Measurements from ENCODE around the gene VPS9D1. TPM values are rescaled to one million over a fixed set of nuclear protein-coding genes. Genes with fewer than 3 reads are reported as not detected.

The VPS9D1 gene, protein sequence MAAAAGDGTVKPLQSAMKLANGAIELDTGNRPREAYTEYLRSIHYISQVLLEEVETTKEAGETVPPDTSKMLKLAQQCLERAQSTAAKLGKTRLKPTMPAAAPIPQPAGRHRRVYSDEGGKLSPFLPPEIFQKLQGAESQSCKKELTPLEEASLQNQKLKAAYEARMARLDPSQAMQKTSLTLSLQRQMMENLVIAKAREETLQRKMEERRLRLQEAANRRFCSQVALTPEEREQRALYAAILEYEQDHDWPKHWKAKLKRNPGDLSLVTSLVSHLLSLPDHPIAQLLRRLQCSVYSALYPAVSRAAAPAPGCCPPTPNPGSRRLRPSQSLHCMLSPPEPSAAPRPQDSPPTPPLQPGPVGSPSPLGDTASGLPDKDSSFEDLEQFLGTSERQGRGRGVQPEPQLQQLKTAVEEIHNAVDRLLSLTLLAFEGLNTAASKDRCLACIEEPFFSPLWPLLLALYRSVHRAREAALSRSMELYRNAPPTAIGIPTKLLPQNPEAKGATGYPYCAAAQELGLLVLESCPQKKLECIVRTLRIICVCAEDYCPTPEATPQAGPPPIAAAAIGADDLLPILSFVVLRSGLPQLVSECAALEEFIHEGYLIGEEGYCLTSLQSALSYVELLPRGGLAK
- total RNA-seq (2012; rRNA removed): 4.6 and 5.3 TPM in 2 replicates

DNA sequence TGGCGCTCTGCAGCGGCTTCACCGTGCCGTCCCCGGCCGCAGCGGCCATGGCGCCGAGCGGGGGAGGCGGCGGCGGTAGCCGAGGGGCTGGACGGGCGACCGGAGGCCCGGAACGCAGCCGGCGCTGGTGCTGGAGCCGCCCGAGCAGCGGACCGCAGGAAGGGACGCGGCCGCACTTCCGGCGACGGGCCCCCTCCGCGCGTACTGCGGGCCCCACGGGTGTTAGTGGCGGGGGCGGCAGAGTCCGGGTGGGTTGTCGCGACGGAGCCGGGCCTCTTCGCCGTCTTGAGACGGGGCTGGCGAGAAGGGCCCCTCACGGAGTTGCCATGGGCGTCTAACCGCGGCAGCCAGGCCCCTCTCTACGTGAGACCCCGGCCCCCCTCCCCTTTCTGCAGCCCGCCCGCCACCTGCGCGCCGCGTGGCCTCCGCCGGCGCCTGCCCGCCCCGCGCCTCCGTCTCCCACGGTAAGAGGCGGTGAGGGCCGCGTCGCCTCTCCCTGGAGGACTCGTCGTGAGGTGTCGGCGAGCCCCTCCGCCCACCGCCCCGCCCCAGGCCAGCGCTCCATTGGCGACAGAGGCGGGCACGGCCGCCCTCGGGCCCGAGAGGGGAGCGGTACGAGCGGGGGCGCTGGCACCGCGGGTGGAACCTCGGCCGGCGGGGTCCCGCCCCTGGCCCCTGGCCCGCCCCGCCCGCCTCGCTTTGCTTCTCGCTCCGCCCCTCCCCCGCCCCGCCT is at the start of gene VPS9D1, which contains the start of gene ZNF276:
TSS of gene VPS9D1 (minus strand) at position 86 of the 733 bp plus-strand sequence. CDS start at position 49, 37 bp downstream.
TSS of gene ZNF276 (plus strand) at position 725 of the 733 bp plus-strand sequence. CDS start 104 bp downstream, outside the sequence.
- Histone ChIP-seq H3K36me3 (ENCODE audit: insufficient read depth, low read length) (peaks cover 26% of the 10 kb centered on the region), H3K4me2 (ENCODE audit: low read length) (peak within 1 kb of the TSS; percentile 79), H3K9ac (ENCODE audit: low read depth, low read length) (peak within 1 kb of the TSS; percentile 91), H3K27me3 (ENCODE audit: control insufficient read depth, insufficient read depth, low read length) (no peaks in the 10 kb centered on the region), H3K4me1 (ENCODE audit: control insufficient read depth, insufficient read depth, low read length) (peaks cover 42% of the 10 kb centered on the region), H3K9me3 (replicated peaks; ENCODE audit: low read length) (no peaks in the 10 kb centered on the region), H3K4me3 (ENCODE audit: low read length) (peak within 1 kb of the TSS; percentile 84)

DNA sequence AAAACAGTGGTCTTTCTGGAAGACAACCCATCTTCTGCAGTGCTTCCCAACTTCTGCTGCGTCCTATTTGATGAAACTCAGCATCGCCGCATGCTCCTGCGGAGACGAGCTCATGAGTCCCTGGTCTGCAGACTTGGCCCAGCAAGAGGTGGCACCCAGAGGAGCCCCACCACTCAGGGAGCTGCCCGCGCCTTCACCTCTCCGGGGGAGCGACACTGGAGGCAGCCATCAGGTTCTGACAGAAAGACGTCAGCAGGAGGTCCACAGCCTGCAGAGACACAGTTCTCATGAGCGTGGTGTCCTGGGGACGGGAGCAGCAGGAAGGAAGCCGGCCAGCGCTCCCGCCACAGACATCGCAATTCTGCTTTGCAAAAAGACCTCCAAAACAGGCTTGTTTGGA is 49.7 kb upstream of the VPS9D1 start:
- H3K4me3 ChIP-seq (ENCODE audit: low read length): no peak overlapping the region
- H3K4me2 ChIP-seq (ENCODE audit: low read length): no peak overlapping the region

DNA sequence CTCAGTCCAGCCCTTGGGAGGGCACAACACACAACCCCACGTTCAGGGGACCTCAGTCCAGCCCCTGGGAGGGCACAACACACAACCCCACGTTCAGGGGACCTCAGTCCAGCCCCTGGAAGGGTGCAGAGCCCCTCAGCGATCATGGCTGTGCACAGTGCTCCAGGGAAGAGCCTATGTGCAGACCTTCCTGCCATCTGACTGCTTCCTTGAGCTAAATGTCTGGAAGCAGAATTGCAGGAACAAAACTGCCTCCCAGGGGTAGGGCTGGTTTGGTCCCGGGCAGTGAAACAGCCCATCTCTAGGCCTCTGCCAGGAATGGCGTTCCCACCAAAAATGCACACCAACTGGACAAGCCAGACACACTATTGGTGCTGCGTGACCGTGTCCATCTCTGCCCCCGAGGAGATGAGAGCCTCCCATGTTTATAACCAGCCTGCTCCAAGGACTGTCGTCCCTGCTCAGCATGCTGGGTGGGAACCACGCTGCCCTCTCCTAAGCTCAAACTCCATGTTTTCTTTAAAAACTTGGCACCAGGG is 44.7 kb upstream of the VPS9D1 start:
- Histone ChIP-seq H3K4me3 (ENCODE audit: low read length) (no peak overlapping the region), H3K9me3 (replicated peaks; ENCODE audit: low read length) (no peaks in the 10 kb centered on the region), H3K9ac (ENCODE audit: low read depth, low read length) (no peak overlapping the region), H3K27me3 (ENCODE audit: control insufficient read depth, insufficient read depth, low read length) (no peaks in the 10 kb centered on the region), H3K36me3 (ENCODE audit: insufficient read depth, low read length) (peaks cover 25% of the 10 kb centered on the region), H3K4me2 (ENCODE audit: low read length) (no peak overlapping the region), H3K4me1 (ENCODE audit: control insufficient read depth, insufficient read depth, low read length) (no peaks in the 10 kb centered on the region)

More for the DNA sequence above, 49.7 kb upstream of the VPS9D1 start:
- no peaks in the 10 kb centered on the region for H3K9me3 ChIP-seq (replicated peaks; ENCODE audit: low read length)
- no peaks in the 10 kb centered on the region for H3K4me1 ChIP-seq (ENCODE audit: control insufficient read depth, insufficient read depth, low read length)
- H3K9ac ChIP-seq (ENCODE audit: low read depth, low read length): no peak overlapping the region
- no peaks in the 10 kb centered on the region for H3K27me3 ChIP-seq (ENCODE audit: control insufficient read depth, insufficient read depth, low read length)
- peaks cover 36% of the 10 kb centered on the region for H3K36me3 ChIP-seq (ENCODE audit: insufficient read depth, low read length)

DNA sequence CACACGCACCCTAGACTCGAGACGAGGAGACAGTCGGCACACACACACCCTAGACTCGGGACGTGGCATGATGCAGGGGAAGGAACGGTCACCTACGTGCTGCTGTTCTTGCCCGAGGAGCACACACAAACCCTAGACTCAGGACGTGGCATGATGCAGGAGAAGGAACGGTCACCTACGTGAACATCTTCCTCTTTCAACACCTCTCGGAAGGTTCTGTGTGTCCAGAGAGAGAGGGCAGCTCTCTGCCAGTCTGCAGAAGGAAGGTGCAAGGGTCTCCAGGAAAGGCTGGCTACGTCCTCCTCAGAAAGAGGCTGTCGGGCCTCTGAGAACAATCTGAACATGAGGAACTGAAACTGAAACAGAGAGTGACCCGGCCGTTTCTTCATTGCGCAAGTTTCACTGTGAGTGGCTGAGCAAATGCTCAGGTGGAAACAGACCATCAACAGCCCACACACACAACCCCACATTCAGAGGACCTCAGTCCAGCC is 44.1 kb upstream of the VPS9D1 start:
- no peak overlapping the region for H3K9ac ChIP-seq (ENCODE audit: low read depth, low read length)
- no peaks in the 10 kb centered on the region for H3K4me1 ChIP-seq (ENCODE audit: control insufficient read depth, insufficient read depth, low read length)
- H3K4me2 ChIP-seq (ENCODE audit: low read length): no peak overlapping the region
- H3K36me3 ChIP-seq (ENCODE audit: insufficient read depth, low read length): peaks cover 21% of the 10 kb centered on the region
- no peak overlapping the region for H3K4me3 ChIP-seq (ENCODE audit: low read length)
- H3K27me3 ChIP-seq (ENCODE audit: control insufficient read depth, insufficient read depth, low read length): no peaks in the 10 kb centered on the region
- no peaks in the 10 kb centered on the region for H3K9me3 ChIP-seq (replicated peaks; ENCODE audit: low read length)

DNA sequence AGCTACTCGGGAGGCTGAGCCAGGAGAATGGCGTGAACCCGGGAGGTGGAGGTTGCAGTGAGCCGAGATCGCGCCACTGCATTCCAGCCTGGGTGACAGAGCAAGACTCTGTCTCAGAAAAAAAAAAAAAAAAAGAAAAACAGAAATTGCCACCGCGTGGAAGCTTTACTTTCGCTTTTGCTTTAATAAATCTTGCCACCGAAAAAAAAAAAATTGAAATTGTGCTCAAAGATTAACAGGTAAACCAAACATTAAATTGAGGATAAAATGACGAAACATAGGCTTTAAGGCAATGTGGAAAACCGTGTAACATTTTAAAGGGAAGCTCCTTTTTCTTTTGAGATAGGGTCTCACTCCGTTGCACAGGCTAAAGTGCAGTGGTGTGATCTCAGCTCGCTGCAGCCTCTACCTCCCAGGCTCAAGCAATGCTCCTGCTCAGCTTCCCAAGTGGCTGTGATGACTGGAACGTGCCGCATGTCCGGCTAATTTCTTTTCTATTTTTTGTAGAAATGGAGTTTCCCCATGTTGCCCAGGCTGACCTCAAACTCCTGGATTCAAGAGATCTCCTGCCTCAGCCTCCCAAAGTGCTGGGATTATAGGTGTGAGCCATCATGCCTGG is 40.7 kb upstream of the VPS9D1 start:
- Histone ChIP-seq H3K27me3 (ENCODE audit: control insufficient read depth, insufficient read depth, low read length) (no peaks in the 10 kb centered on the region), H3K36me3 (ENCODE audit: insufficient read depth, low read length) (peaks cover 28% of the 10 kb centered on the region), H3K4me1 (ENCODE audit: control insufficient read depth, insufficient read depth, low read length) (no peaks in the 10 kb centered on the region), H3K9me3 (replicated peaks; ENCODE audit: low read length) (no peaks in the 10 kb centered on the region), H3K9ac (ENCODE audit: low read depth, low read length) (no peak overlapping the region), H3K4me3 (ENCODE audit: low read length) (no peak overlapping the region), H3K4me2 (ENCODE audit: low read length) (no peak overlapping the region)

DNA sequence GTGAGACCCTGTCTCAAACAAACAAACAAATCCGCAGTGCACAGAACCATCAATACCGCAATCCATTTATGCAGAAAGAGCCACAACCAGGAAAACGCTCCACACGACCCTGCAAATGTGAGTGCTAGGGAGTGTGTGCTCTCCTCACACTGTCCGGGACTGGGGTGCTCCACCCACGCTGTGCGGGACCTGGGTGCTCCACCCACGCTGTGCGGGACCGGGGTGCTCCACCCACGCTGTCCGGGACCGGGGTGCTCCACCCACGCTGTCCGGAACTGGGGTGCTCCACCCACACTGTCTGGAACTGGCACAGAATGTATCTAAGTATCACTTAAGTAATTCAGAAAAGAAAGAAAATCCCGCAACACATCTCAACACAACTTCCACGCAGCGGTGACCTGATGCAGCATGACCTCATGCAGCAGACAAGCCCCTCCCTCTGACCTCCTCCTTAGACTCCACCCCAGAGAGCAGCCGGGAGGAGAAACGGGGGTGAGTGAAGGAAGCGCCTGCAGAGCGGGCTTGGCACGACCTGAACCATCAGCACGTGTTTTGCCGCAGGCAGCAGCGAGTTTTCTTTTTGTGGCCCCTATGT is 39.1 kb upstream of the VPS9D1 start:
- H3K9ac ChIP-seq (ENCODE audit: low read depth, low read length): no peak overlapping the region
- no peaks in the 10 kb centered on the region for H3K27me3 ChIP-seq (ENCODE audit: control insufficient read depth, insufficient read depth, low read length)
- no peaks in the 10 kb centered on the region for H3K9me3 ChIP-seq (replicated peaks; ENCODE audit: low read length)
- H3K4me2 ChIP-seq (ENCODE audit: low read length): no peak overlapping the region
- no peak overlapping the region for H3K4me3 ChIP-seq (ENCODE audit: low read length)
- no peaks in the 10 kb centered on the region for H3K4me1 ChIP-seq (ENCODE audit: control insufficient read depth, insufficient read depth, low read length)
- peaks cover 27% of the 10 kb centered on the region for H3K36me3 ChIP-seq (ENCODE audit: insufficient read depth, low read length)

DNA sequence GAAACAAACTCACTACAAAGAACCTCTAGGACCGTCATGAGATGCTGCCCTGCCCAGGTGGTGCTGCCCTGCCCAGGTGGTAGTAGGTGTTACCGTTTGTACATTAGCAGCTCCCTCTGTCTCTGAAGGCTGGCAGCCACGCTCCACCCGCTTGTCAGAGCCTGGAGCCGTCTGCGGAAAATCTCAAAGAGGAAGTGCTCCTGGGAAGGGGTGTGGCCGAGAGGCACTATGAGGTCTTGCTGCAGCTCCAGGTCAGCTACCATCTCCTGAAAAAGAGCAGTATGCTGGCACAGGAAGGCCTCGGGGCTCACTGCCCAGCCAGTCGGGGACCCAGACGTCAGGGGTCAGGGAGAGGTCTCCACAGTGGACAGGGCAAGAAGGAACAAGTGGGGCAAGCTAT is 28.9 kb upstream of the VPS9D1 start:
- H3K4me1 ChIP-seq (ENCODE audit: control insufficient read depth, insufficient read depth, low read length): no peaks in the 10 kb centered on the region
- H3K27me3 ChIP-seq (ENCODE audit: control insufficient read depth, insufficient read depth, low read length): no peaks in the 10 kb centered on the region
- peaks cover 19% of the 10 kb centered on the region for H3K36me3 ChIP-seq (ENCODE audit: insufficient read depth, low read length)
- H3K9ac ChIP-seq (ENCODE audit: low read depth, low read length): no peak overlapping the region
- H3K4me3 ChIP-seq (ENCODE audit: low read length): no peak overlapping the region
- H3K4me2 ChIP-seq (ENCODE audit: low read length): no peak overlapping the region
- H3K9me3 ChIP-seq (replicated peaks; ENCODE audit: low read length): no peaks in the 10 kb centered on the region

DNA sequence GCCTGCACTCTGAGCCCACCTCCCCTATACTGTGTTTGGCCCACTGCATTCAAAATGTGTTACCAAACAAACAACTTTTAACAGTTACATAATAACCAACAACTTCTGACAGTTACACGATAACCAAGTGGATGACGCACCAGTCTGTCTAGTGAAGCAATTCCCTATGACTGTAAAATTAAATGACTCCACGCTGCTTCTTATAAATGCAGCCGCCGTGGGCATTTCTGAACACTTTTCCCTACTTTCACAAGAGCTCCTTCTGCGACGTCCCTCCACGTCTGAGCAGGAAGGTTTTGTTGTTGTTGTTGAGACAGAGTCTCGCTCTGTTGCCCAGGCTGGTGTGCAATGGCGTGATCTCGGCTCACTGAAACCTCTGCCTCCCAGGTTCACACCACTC is 28.2 kb upstream of the VPS9D1 start:
- no peak overlapping the region for H3K4me2 ChIP-seq (ENCODE audit: low read length)
- H3K4me3 ChIP-seq (ENCODE audit: low read length): no peak overlapping the region
- H3K27me3 ChIP-seq (ENCODE audit: control insufficient read depth, insufficient read depth, low read length): no peaks in the 10 kb centered on the region
- no peak overlapping the region for H3K9ac ChIP-seq (ENCODE audit: low read depth, low read length)
- H3K36me3 ChIP-seq (ENCODE audit: insufficient read depth, low read length): peaks cover 23% of the 10 kb centered on the region
- H3K4me1 ChIP-seq (ENCODE audit: control insufficient read depth, insufficient read depth, low read length): no peaks in the 10 kb centered on the region
- H3K9me3 ChIP-seq (replicated peaks; ENCODE audit: low read length): no peaks in the 10 kb centered on the region

DNA sequence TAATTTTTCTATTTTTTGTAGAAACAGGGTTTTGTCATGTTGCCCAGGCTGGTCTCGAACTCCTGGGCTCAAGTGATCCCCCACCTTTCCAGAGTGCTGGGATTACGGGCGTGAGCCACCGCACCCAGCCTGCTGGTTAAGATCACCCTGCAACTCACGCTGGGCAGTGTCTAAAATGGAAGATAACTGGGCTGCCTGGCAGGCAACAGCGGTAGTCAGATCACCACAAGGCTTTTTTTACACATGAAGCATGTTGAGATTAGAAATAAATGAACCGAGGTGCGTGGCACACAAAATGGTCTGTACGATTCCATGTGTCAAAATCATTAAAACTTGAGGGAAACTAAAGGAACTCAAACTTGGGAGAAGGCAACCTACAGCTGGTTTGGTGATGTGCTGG is 27.4 kb upstream of the VPS9D1 start:
- Histone ChIP-seq H3K27me3 (ENCODE audit: control insufficient read depth, insufficient read depth, low read length) (no peaks in the 10 kb centered on the region), H3K9me3 (replicated peaks; ENCODE audit: low read length) (no peaks in the 10 kb centered on the region), H3K4me2 (ENCODE audit: low read length) (no peak overlapping the region), H3K36me3 (ENCODE audit: insufficient read depth, low read length) (peaks cover 23% of the 10 kb centered on the region), H3K9ac (ENCODE audit: low read depth, low read length) (no peak overlapping the region), H3K4me3 (ENCODE audit: low read length) (no peak overlapping the region), H3K4me1 (ENCODE audit: control insufficient read depth, insufficient read depth, low read length) (no peaks in the 10 kb centered on the region)

DNA sequence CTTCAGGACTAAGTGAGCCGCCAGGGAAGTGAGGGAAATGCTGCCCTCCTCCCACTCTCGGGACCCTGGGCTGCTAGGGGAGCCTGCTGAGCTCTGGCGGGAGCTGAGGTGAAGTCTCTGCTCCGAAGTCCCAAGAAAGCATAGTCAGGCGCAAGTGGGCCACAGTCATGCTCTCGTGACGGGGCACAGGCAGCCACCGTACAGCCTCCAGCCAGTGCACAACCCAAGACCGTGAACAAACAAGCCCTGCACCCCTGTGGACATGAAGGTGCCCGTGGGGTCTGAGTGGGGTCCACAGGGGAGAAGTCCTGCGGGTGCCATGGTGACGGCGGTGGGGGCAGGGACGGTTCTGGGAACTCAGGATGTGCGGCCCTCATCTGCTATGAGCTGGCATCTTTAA is 25.3 kb upstream of the VPS9D1 start:
- Histone ChIP-seq H3K4me2 (ENCODE audit: low read length) (no peak overlapping the region), H3K4me3 (ENCODE audit: low read length) (no peak overlapping the region), H3K27me3 (ENCODE audit: control insufficient read depth, insufficient read depth, low read length) (no peaks in the 10 kb centered on the region)

More for the DNA sequence above, 25.3 kb upstream of the VPS9D1 start:
- Histone ChIP-seq H3K9ac (ENCODE audit: low read depth, low read length) (no peak overlapping the region), H3K36me3 (ENCODE audit: insufficient read depth, low read length) (peaks cover 25% of the 10 kb centered on the region), H3K9me3 (replicated peaks; ENCODE audit: low read length) (no peaks in the 10 kb centered on the region), H3K4me1 (ENCODE audit: control insufficient read depth, insufficient read depth, low read length) (no peaks in the 10 kb centered on the region)

All from skeletal muscle satellite cell (primary cell).